Body of pancreas (tissue), 4 donors: ENCODE measurements around the gene RAET1G.

Experiments used
- CTCF ChIP-seq, 7 experiments: fragments of 450-650 bp in 4 of 7; fragments of 200-600 bp in 3 of 7; sonication (generic) in 3 of 7; IDR thresholded peaks; one replicate each; pipeline ENCODE4 v1.5.1; 2016 to 2019; ENCODE audit warnings: antibody characterized with exemption in 7 of 7
- POLR2A ChIP-seq, 3 donors: fragments of 450-650 bp; IDR thresholded peaks; one replicate each; pipeline ENCODE4 v1.6.1; 2016; ENCODE audit warnings: antibody characterized with exemption in 3 of 3, mild to moderate bottlenecking in 2 of 3

DNA sequence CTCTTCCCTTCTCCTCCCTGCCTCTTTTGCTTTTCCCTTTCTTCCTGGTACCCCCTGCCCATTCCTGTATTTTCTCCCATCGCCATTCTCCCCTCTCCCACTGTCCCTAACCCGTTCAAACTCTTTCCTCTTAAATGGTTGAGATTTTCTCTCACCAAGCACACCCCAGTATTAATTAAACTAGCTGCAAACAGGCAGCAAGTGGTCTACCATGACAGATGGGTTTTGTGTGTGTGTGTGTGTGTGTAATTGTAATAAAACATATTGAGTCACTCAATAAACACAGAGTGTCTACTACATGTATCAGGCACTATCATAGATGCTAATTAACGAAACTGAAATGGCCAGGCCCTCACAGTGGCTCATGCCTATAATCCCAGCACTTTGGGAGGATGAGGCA, 31.7 kb downstream of the RAET1G start:
- TF ChIP-seq POLR2A (IDR thresholded peaks at IDR 0.05), result no peak
- TF ChIP-seq CTCF (IDR thresholded peaks at IDR 0.05), result no peak
